GM10266 (cell line): ENCODE measurements around the gene EIF3F.

Experiments used
- DNase-seq: peaks from one replicate; pipeline ENCODE4 v3.0.0; 2012; ENCODE audit errors: extremely low spot score
- CTCF ChIP-seq: IDR thresholded peaks from 2 replicates; pipeline ENCODE4 v1.5.1; 2012; ENCODE audit warnings: mild to moderate bottlenecking, low read depth; ENCODE audit not compliant: control insufficient read depth, insufficient read depth; ENCODE audit errors: missing control alignments

The EIF3F gene

GRCh38 chr11:7986768-7987559 is at the start of gene EIF3F:
EIF3F (plus strand) TSS chr11:7987337; CDS start chr11:7987353, 16 bp downstream.
- DNase-seq, result peak; percentile 91
- peak; percentile 86 for TF ChIP-seq CTCF

- DNase-seq, result no peak
- no peak for TF ChIP-seq CTCF
Measured at GRCh38 chr11:7941146-7941545, 46.0 kb upstream of the EIF3F start.

GRCh38 chr11:7941608-7942007 is 45.5 kb upstream of the EIF3F start, which contains the start of gene OR10A3:
OR10A3 (minus strand) TSS chr11:7941708; CDS start chr11:7939520, 2,188 bp downstream.
- no peak for TF ChIP-seq CTCF
- DNase-seq, result no peak

GRCh38 chr11:7944123-7944522 is 43.0 kb upstream of the EIF3F start:
- no peak for TF ChIP-seq CTCF
- DNase-seq, result no peak

GRCh38 chr11:7949934-7950333 is 37.2 kb upstream of the EIF3F start:
- DNase-seq, result no peak
- TF ChIP-seq CTCF, result no peak

GRCh38 chr11:7955191-7955590 is 31.9 kb upstream of the EIF3F start:
- TF ChIP-seq CTCF, result no peak
- no peak for DNase-seq

- DNase-seq, result no peak
- TF ChIP-seq CTCF, result no peak
Measured at GRCh38 chr11:7964261-7964660, 22.9 kb upstream of the EIF3F start.
